Measurements from ENCODE around the gene PSMC3. TPM values are rescaled to one million over a fixed set of nuclear protein-coding genes. Genes with fewer than 3 reads are reported as not detected.
A peak's percentile ranks its signal among the peaks of the same experiment; 100 is the strongest.

Gene PSMC3
- total RNA-seq, 1 experiment from 2014 or later = 701 TPM

GRCh38 chr11:47466201-47466600, 40.0 kb upstream of the PSMC3 start:
- Histone ChIP-seq H3K36me3 (ENCODE audit: insufficient read depth, low read length, poor library complexity, severe bottlenecking) (peaks cover 62% of the 10 kb centered on the region), H3K4me3 (ENCODE audit: low read depth, low read length, poor library complexity, severe bottlenecking) (no peak overlapping the region), H3K27ac (ENCODE audit: low read depth, low read length, poor library complexity, severe bottlenecking) (peak overlapping the region; percentile 57), H3K9me3 (ENCODE audit: low read depth, low read length, poor library complexity, severe bottlenecking) (no peaks in the 10 kb centered on the region), H3K4me1 (ENCODE audit: insufficient read depth, low read length, poor library complexity, severe bottlenecking) (peaks cover 42% of the 10 kb centered on the region), H3K27me3 (replicated peaks; ENCODE audit: insufficient read depth, low read depth, low read length, poor library complexity) (no peaks in the 10 kb centered on the region)
- intact Hi-C loops (cut with micrococcal nuclease; ENCODE audit: unreplicated experiment) = no loop called here
- POLR2A ChIA-PET (ENCODE audit: low non-redundant PET) = interaction anchor here (0.6 kb wide), 1 partner anchor 226 kb away, joined by 3 read pairs; no protein-coding TSS in a partner anchor
- BruUV-seq (replicated peaks) = no TSS peak
- CTCF ChIA-PET = interaction anchor here (0.6 to 1.1 kb wide), 2 partner anchors 12 to 20 kb away, joined by 3 to 11 read pairs; no protein-coding TSS in a partner anchor
- DNase-seq (ENCODE audit: low spot score) = no peak
- TF ChIP-seq CTCF (conservative IDR thresholded peaks at IDR 0.05; ENCODE audit: low read depth, low read length) = no peak
- TF ChIP-seq EZH2 (IDR thresholded peaks at IDR 0.05; ENCODE audit: borderline replicate concordance, low read depth, low read length, poor library complexity, severe bottlenecking) = no peak

GRCh38 chr11:47464483-47464882, 38.2 kb upstream of the PSMC3 start:
- Histone ChIP-seq H3K9me3 (ENCODE audit: low read depth, low read length, poor library complexity, severe bottlenecking) (no peaks in the 10 kb centered on the region), H3K4me1 (ENCODE audit: insufficient read depth, low read length, poor library complexity, severe bottlenecking) (peaks cover 42% of the 10 kb centered on the region), H3K27ac (ENCODE audit: low read depth, low read length, poor library complexity, severe bottlenecking) (peak overlapping the region; percentile 3), H3K27me3 (replicated peaks; ENCODE audit: insufficient read depth, low read depth, low read length, poor library complexity) (no peaks in the 10 kb centered on the region), H3K4me3 (ENCODE audit: low read depth, low read length, poor library complexity, severe bottlenecking) (no peak overlapping the region), H3K36me3 (ENCODE audit: insufficient read depth, low read length, poor library complexity, severe bottlenecking) (peaks cover 45% of the 10 kb centered on the region)
- BruUV-seq (replicated peaks) = no TSS peak
- ChIA-PET CTCF (interaction anchor here (1.1 kb wide), 1 partner anchor 10 kb away, joined by 7 read pairs; no protein-coding TSS in a partner anchor), POLR2A (ENCODE audit: low non-redundant PET) (no interaction called here)
- no peak for TF ChIP-seq CTCF (conservative IDR thresholded peaks at IDR 0.05; ENCODE audit: low read depth, low read length)
- TF ChIP-seq EZH2 (IDR thresholded peaks at IDR 0.05; ENCODE audit: borderline replicate concordance, low read depth, low read length, poor library complexity, severe bottlenecking) = no peak
- peak; percentile 87 for DNase-seq (ENCODE audit: low spot score)
- intact Hi-C loops (cut with micrococcal nuclease; ENCODE audit: unreplicated experiment) = no loop called here

- H3K4me3 ChIP-seq (ENCODE audit: low read depth, low read length, poor library complexity, severe bottlenecking) = no peak overlapping the region
- peaks cover 21% of the 10 kb centered on the region for H3K36me3 ChIP-seq (ENCODE audit: insufficient read depth, low read length, poor library complexity, severe bottlenecking)
- H3K9me3 ChIP-seq (ENCODE audit: low read depth, low read length, poor library complexity, severe bottlenecking) = no peaks in the 10 kb centered on the region
- H3K4me1 ChIP-seq (ENCODE audit: insufficient read depth, low read length, poor library complexity, severe bottlenecking) = peaks cover 23% of the 10 kb centered on the region
- H3K27ac ChIP-seq (ENCODE audit: low read depth, low read length, poor library complexity, severe bottlenecking) = no peak overlapping the region
- DNase-seq (ENCODE audit: low spot score) = no peak
- POLR2A ChIA-PET (ENCODE audit: low non-redundant PET) = no interaction called here
- CTCF ChIA-PET = interaction anchor here (0.6 kb wide), 1 partner anchor 75 kb away, joined by 3 read pairs; no protein-coding TSS in a partner anchor
- BruUV-seq (replicated peaks) = no TSS peak
- intact Hi-C loops (cut with micrococcal nuclease; ENCODE audit: unreplicated experiment) = no loop called here
- no peaks in the 10 kb centered on the region for H3K27me3 ChIP-seq (replicated peaks; ENCODE audit: insufficient read depth, low read depth, low read length, poor library complexity)
- TF ChIP-seq EZH2 (IDR thresholded peaks at IDR 0.05; ENCODE audit: borderline replicate concordance, low read depth, low read length, poor library complexity, severe bottlenecking) (no peak), CTCF (conservative IDR thresholded peaks at IDR 0.05; ENCODE audit: low read depth, low read length) (no peak)
Observed at GRCh38 chr11:47461876-47462275, 35.6 kb upstream of the PSMC3 start.

Data from A673 (cell line).